ENCODE data around the gene ZFAND2A. TPM values are rescaled to one million over a fixed set of nuclear protein-coding genes. Genes with fewer than 3 reads are reported as not detected.

Gene ZFAND2A
- total RNA-seq, 4 donors from 2014 or later, result 12.0 to 17.9 (median 14.1) TPM

- Histone ChIP-seq H3K36me3 (no peaks in the 10 kb centered on the region), H3K9me3 (no peaks in the 10 kb centered on the region), H3K27me3 (no peaks in the 10 kb centered on the region), H3K4me1 (peaks cover 7 to 11% of the 10 kb centered on the region in 2 donors), H3K4me3 (no peak overlapping the region), H3K27ac (no peak overlapping the region)
- no peak for ATAC-seq
- intact Hi-C loops (cut with DNase I; ENCODE audit: low total_unique reads) (no loop called here), in situ Hi-C loops (cut with MboI; ENCODE audit: low sequenced_read_pairs in 4 of 4) (no loop called here)
- no peak for TF ChIP-seq CTCF (IDR thresholded peaks at IDR 0.05 in 4 of 5, conservative IDR thresholded peaks at IDR 0.05 in 1 of 5)
- DNase-seq, result no peak
Observed at GRCh38 chr7:1111156-1111555, 48.8 kb downstream of the ZFAND2A start.

GRCh38 chr7:1110358-1110757, 49.6 kb downstream of the ZFAND2A start:
- intact Hi-C loops (cut with DNase I; ENCODE audit: low total_unique reads), result no loop called here
- Histone ChIP-seq H3K27ac (peak overlapping the region in 1 of 4 donors; percentile 14), H3K9me3 (no peaks in the 10 kb centered on the region), H3K36me3 (no peaks in the 10 kb centered on the region), H3K27me3 (no peaks in the 10 kb centered on the region), H3K4me3 (no peak overlapping the region), H3K4me1 (peaks cover 11 to 19% of the 10 kb centered on the region in 2 donors)
- TF ChIP-seq CTCF (IDR thresholded peaks at IDR 0.05 in 4 of 5, conservative IDR thresholded peaks at IDR 0.05 in 1 of 5) (no peak), POLR2A (IDR thresholded peaks at IDR 0.05) (no peak)
- in situ Hi-C loops (cut with MboI; ENCODE audit: low sequenced_read_pairs in 4 of 4), result no loop called here
- ATAC-seq (no peak), DNase-seq (no peak)

GRCh38 chr7:1109581-1110310, 50.2 kb downstream of the ZFAND2A start:
- intact Hi-C loops (cut with DNase I; ENCODE audit: low total_unique reads) (no loop called here), in situ Hi-C loops (cut with MboI; ENCODE audit: low sequenced_read_pairs in 4 of 4) (no loop called here)
- Histone ChIP-seq H3K4me1 (peaks cover 11 to 24% of the 10 kb centered on the region in 2 donors), H3K27ac (peak overlapping the region in 1 of 4 donors; percentile 14), H3K27me3 (no peaks in the 10 kb centered on the region), H3K36me3 (no peaks in the 10 kb centered on the region), H3K4me3 (no peak overlapping the region), H3K9me3 (no peaks in the 10 kb centered on the region)
- ATAC-seq, result no peak
- TF ChIP-seq POLR2A (IDR thresholded peaks at IDR 0.05) (no peak), CTCF (IDR thresholded peaks at IDR 0.05 in 4 of 5, conservative IDR thresholded peaks at IDR 0.05 in 1 of 5) (no peak)
- no peak for DNase-seq

GRCh38 chr7:1108264-1108920, 51.6 kb downstream of the ZFAND2A start:
- in situ Hi-C loops (cut with MboI; ENCODE audit: low sequenced_read_pairs in 4 of 4), result no loop called here

More at GRCh38 chr7:1108264-1108920, 51.6 kb downstream of the ZFAND2A start:
- H3K9me3 ChIP-seq, result no peaks in the 10 kb centered on the region
- no peak overlapping the region for H3K4me3 ChIP-seq
- intact Hi-C loops (cut with DNase I; ENCODE audit: low total_unique reads), result no loop called here
- no peaks in the 10 kb centered on the region for H3K36me3 ChIP-seq
- ATAC-seq, result no peak
- TF ChIP-seq CTCF (IDR thresholded peaks at IDR 0.05 in 4 of 5, conservative IDR thresholded peaks at IDR 0.05 in 1 of 5) (no peak), POLR2A (IDR thresholded peaks at IDR 0.05) (no peak)
- H3K4me1 ChIP-seq, result peaks cover 11 to 28% of the 10 kb centered on the region in 2 donors
- DNase-seq, result no peak
- H3K27me3 ChIP-seq, result no peaks in the 10 kb centered on the region
- H3K27ac ChIP-seq, result no peak overlapping the region

Measured in gastrocnemius medialis (tissue), 4 donors.